Calu3 (cell line): Measurements from ENCODE around the gene RNPS1. TPM values are rescaled to one million over a fixed set of nuclear protein-coding genes. Genes with fewer than 3 reads are reported as not detected.

Source experiments
- BruUV-seq: library from RNA; stranded (reverse); fragments of 400-500 nt; replicated peaks from 2 replicates; lab custom pipeline; 2021; lab: Mats Ljungman, UMichigan
- CTCF ChIA-PET: fragments of 300-600 bp; sonication (Branson Sonifier 250); formaldehyde crosslinking; loops from one replicate; lab custom pipeline; 2022; ENCODE audit warnings: antibody characterized with exemption; lab: Charles Lee
- DNase-seq: peaks from one replicate; pipeline ENCODE4 v3.0.0; 2022
- H3K27ac Mint-ChIP-seq: one replicate; pipeline ENCODE4 v1.8.0; 2022; ENCODE audit warnings: mixed read lengths; ENCODE audit not compliant: unreplicated experiment
- H3K27me3 Mint-ChIP-seq: one replicate; pipeline ENCODE4 v1.8.0; 2022; ENCODE audit warnings: mixed read lengths; ENCODE audit not compliant: unreplicated experiment
- H3K36me3 Mint-ChIP-seq: one replicate; pipeline ENCODE4 v1.8.0; 2022; ENCODE audit warnings: mild to moderate bottlenecking, moderate library complexity, mixed read lengths; ENCODE audit not compliant: insufficient read depth, unreplicated experiment
- H3K4me1 Mint-ChIP-seq: one replicate; pipeline ENCODE4 v1.8.0; 2022; ENCODE audit warnings: mild to moderate bottlenecking, low read depth, mixed read lengths; ENCODE audit not compliant: unreplicated experiment
- H3K4me3 Mint-ChIP-seq: one replicate; pipeline ENCODE4 v1.8.0; 2022; ENCODE audit warnings: mild to moderate bottlenecking, low read depth, moderate library complexity, mixed read lengths; ENCODE audit not compliant: unreplicated experiment
- H3K9me3 Mint-ChIP-seq: one replicate; pipeline ENCODE4 v1.8.0; 2022; ENCODE audit warnings: low read depth, mixed read lengths; ENCODE audit not compliant: unreplicated experiment
- CTCF ChIP-seq: fragments of 200-600 bp; IDR thresholded peaks from one replicate; pipeline ENCODE4 v1.8.0; 2022; ENCODE audit warnings: antibody characterized with exemption; ENCODE audit not compliant: unreplicated experiment
- intact Hi-C: fragments of 100-400 bp; cut with micrococcal nuclease; formaldehyde crosslinking; loops from one replicate; pipeline ENCODE4 v1.10.0; 2022; ENCODE audit not compliant: unreplicated experiment
- microRNA-seq: library from miRNA; unstranded; fragments of <30 nt; microRNA quantifications from one replicate; pipeline ENCODE4 v1.2.0, GENCODE V29; 2022
- total RNA-seq: library from RNA; stranded (reverse); gene quantifications from 2 replicates; pipeline ENCODE4 v1.2.3, GENCODE V29; 2022

RNPS1 gene
- total RNA-seq, 1 experiment from 2014 or later = 287 TPM

GRCh38 chr16:2205967-2206313 lies 62.0 kb downstream of the RNPS1 start:
- Mint-ChIP-seq H3K36me3 (peaks cover 63% of the 10 kb centered on the region), H3K27ac (peak overlapping the region; percentile 53), H3K4me1 (peaks cover 28% of the 10 kb centered on the region), H3K4me3 (peak overlapping the region; percentile 80), H3K27me3 (peaks cover 15% of the 10 kb centered on the region), H3K9me3 (no peaks in the 10 kb centered on the region)
- DNase-seq = peak; percentile 23
- CTCF ChIA-PET = interaction anchor here (0.5 to 0.8 kb wide), 3 partner anchors 16 to 325 kb away, joined by 3 to 5 read pairs (median 4); partner anchors contain the start of gene CEMP1
- no TSS peak for BruUV-seq
- TF ChIP-seq CTCF = peak; percentile 2
- intact Hi-C loops = no loop called here

GRCh38 chr16:2205104-2205966 lies 62.6 kb downstream of the RNPS1 start, which contains the start of gene MLST8:
MLST8 (plus strand) TSS chr16:2205454; CDS start chr16:2206086, 632 bp downstream.
- Mint-ChIP-seq H3K4me3 (peak within 1 kb of the TSS; percentile 80), H3K4me1 (peaks cover 28% of the 10 kb centered on the region), H3K9me3 (no peaks in the 10 kb centered on the region), H3K27ac (peak within 1 kb of the TSS; percentile 53), H3K27me3 (peaks cover 21% of the 10 kb centered on the region), H3K36me3 (peaks cover 57% of the 10 kb centered on the region)
- DNase-seq = peak; percentile 90
- CTCF ChIA-PET = interaction anchor here (0.5 to 0.8 kb wide), 2 partner anchors 164 to 326 kb away, joined by 3 to 4 read pairs; partner anchors contain the start of gene CEMP1
- BruUV-seq = no TSS peak
- intact Hi-C loops = no loop called here
- TF ChIP-seq CTCF = peak; percentile 38

GRCh38 chr16:2204416-2205103 lies 63.4 kb downstream of the RNPS1 start:
- Mint-ChIP-seq H3K4me3 (peak overlapping the region; percentile 80), H3K27me3 (peaks cover 29% of the 10 kb centered on the region), H3K9me3 (no peaks in the 10 kb centered on the region), H3K27ac (peak overlapping the region; percentile 19), H3K4me1 (peaks cover 28% of the 10 kb centered on the region), H3K36me3 (peaks cover 50% of the 10 kb centered on the region)
- intact Hi-C loops = no loop called here
- CTCF ChIA-PET = interaction anchor here (1.8 kb wide), 1 partner anchor 10 kb away, joined by 6 read pairs; no protein-coding TSS in a partner anchor
- BruUV-seq = no TSS peak
- TF ChIP-seq CTCF = no peak
- DNase-seq = no peak

Small RNA genes lying within 50 kb of the gene (microRNA-seq; reads per million reads assigned to microRNA genes)
- 1.1 reads per million for gene MIR3677
- gene MIR4717 = not detected

Other genes with a start within 250 kb of the RNPS1 start
- gene NPW, start 248.3 kb downstream of the RNPS1 start, total RNA-seq = 1.5 and 4.2 TPM in 2 replicates
- 15.7 and 22.0 TPM in 2 replicates for gene NHERF2, start 241.2 kb downstream of the RNPS1 start, total RNA-seq
- gene NTHL1, start 220.3 kb downstream of the RNPS1 start, total RNA-seq = 32.8 and 33.8 TPM in 2 replicates
- gene TSC2, start 220.1 kb downstream of the RNPS1 start, total RNA-seq = 170 and 194 TPM in 2 replicates
- gene PKD1, start 132.2 kb downstream of the RNPS1 start, total RNA-seq = 82.0 and 86.0 TPM in 2 replicates
- 10.8 and 12.3 TPM in 2 replicates for gene RAB26, start 119.5 kb downstream of the RNPS1 start, total RNA-seq
- gene TRAF7, start 112.3 kb downstream of the RNPS1 start, total RNA-seq = 118 and 127 TPM in 2 replicates
- 1.4 and 2.6 TPM in 2 replicates for gene CASKIN1, start 71.5 kb downstream of the RNPS1 start, total RNA-seq
- 58.0 and 59.7 TPM in 2 replicates for gene MLST8, start 62.7 kb downstream of the RNPS1 start, total RNA-seq
- 15.8 and 17.3 TPM in 2 replicates for gene BRICD5, start 57.3 kb downstream of the RNPS1 start, total RNA-seq
- gene PGP, start 53.3 kb downstream of the RNPS1 start, total RNA-seq = 45.0 and 49.6 TPM in 2 replicates
- gene E4F1, start 44.5 kb downstream of the RNPS1 start, total RNA-seq = 35.4 and 36.5 TPM in 2 replicates
- gene DNASE1L2, start 31.7 kb downstream of the RNPS1 start, total RNA-seq = 5.7 and 7.5 TPM in 2 replicates
- 85.7 and 87.5 TPM in 2 replicates for gene ECI1, start 16.5 kb downstream of the RNPS1 start, total RNA-seq
- gene ABCA3, start 72.6 kb upstream of the RNPS1 start, total RNA-seq = 7.6 and 9.6 TPM in 2 replicates
- gene CCNF, start 161.3 kb upstream of the RNPS1 start, total RNA-seq = 47.9 and 54.5 TPM in 2 replicates
- gene TEDC2, start 192.0 kb upstream of the RNPS1 start, total RNA-seq = 28.2 and 30.5 TPM in 2 replicates
- not detected in 2 replicates for gene NTN3, start 203.2 kb upstream of the RNPS1 start, total RNA-seq
- 31.3 and 33.3 TPM in 2 replicates for gene TBC1D24, start 207.0 kb upstream of the RNPS1 start, total RNA-seq
- gene ATP6V0C, start 245.8 kb upstream of the RNPS1 start, total RNA-seq = 260 and 262 TPM in 2 replicates